Measurements from ENCODE around the gene PLXDC2.

PLXDC2 gene

GRCh38 chr10:20158086-20158485 is 341.9 kb downstream of the PLXDC2 start:
- H3K9me3 ChIP-seq (ENCODE audit: control insufficient read depth, insufficient read depth, low read depth, low read length): no peaks in the 10 kb centered on the region
- POLR2A ChIA-PET: no interaction called here
- no peaks in the 10 kb centered on the region for H3K36me3 ChIP-seq (ENCODE audit: control insufficient read depth in 2 of 2, insufficient read depth in 1 of 2, low read length in 2 of 2)
- no peak overlapping the region for H3K27ac ChIP-seq (ENCODE audit: extremely low read depth, low read depth, low read length)
- TF ChIP-seq AEBP2 (tag by site-specific recombination; IDR thresholded peaks at IDR 0.05; ENCODE audit: borderline replicate concordance) (no peak), ZBTB20 (tag by site-specific recombination; IDR thresholded peaks at IDR 0.05) (no peak), ZNF423 (tag by site-specific recombination; IDR thresholded peaks at IDR 0.05) (no peak)
- H3K4me3 ChIP-seq (ENCODE audit: low read depth, low read length): no peak overlapping the region
- CTCF ChIA-PET: no interaction called here
- no peaks in the 10 kb centered on the region for H3K4me1 ChIP-seq (ENCODE audit: control insufficient read depth, insufficient read depth, low read length)

- H3K9me3 ChIP-seq (ENCODE audit: control insufficient read depth, insufficient read depth, low read depth, low read length): no peaks in the 10 kb centered on the region
- H3K27ac ChIP-seq (ENCODE audit: extremely low read depth, low read depth, low read length): no peak overlapping the region
- POLR2A ChIA-PET: no interaction called here
- no peaks in the 10 kb centered on the region for H3K36me3 ChIP-seq (ENCODE audit: control insufficient read depth in 2 of 2, insufficient read depth in 1 of 2, low read length in 2 of 2)
- H3K4me1 ChIP-seq (ENCODE audit: control insufficient read depth, insufficient read depth, low read length): no peaks in the 10 kb centered on the region
- H3K4me3 ChIP-seq (ENCODE audit: low read depth, low read length): no peak overlapping the region
- peak; percentile 67 for TF ChIP-seq ZNF366 (tag by site-specific recombination; conservative IDR thresholded peaks at IDR 0.05)
- TF ChIP-seq, protein P1, sequence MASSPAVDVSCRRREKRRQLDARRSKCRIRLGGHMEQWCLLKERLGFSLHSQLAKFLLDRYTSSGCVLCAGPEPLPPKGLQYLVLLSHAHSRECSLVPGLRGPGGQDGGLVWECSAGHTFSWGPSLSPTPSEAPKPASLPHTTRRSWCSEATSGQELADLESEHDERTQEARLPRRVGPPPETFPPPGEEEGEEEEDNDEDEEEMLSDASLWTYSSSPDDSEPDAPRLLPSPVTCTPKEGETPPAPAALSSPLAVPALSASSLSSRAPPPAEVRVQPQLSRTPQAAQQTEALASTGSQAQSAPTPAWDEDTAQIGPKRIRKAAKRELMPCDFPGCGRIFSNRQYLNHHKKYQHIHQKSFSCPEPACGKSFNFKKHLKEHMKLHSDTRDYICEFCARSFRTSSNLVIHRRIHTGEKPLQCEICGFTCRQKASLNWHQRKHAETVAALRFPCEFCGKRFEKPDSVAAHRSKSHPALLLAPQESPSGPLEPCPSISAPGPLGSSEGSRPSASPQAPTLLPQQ (tag by site-specific recombination; IDR thresholded peaks at IDR 0.05): no peak
- CTCF ChIA-PET: no interaction called here
Measured at GRCh38 chr10:20162123-20162522, 345.9 kb downstream of the PLXDC2 start.

DNA sequence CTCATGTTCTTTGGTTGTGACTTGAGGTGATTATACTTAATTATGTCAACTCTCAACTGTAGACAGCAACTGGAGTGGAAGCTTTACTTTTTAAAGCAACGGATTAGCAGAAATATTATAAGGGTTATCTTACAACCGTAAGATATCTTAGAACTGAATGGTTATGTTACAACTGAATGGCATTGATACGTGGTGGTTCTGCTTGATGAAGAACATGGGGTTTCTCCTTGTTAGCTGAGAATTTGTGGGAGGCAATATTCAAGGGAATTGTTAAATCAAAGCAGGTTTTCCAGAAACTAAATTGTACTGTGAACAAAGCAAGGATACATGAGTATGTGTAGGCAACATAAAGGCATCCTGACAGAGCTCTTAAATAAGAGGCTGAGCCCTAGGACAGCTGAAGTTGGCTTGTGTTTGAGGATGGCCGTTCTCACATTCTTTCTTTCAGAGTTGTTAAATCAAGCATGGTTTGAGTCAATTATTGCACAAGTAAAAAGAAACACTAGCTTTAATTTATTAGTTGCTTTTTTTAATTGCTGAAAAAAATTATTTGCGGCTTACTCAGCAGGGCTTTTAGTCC is 350.0 kb downstream of the PLXDC2 start:
- Histone ChIP-seq H3K4me3 (ENCODE audit: low read depth, low read length) (no peak overlapping the region), H3K4me1 (ENCODE audit: control insufficient read depth, insufficient read depth, low read length) (no peaks in the 10 kb centered on the region), H3K27ac (ENCODE audit: extremely low read depth, low read depth, low read length) (no peak overlapping the region), H3K36me3 (ENCODE audit: control insufficient read depth in 2 of 2, insufficient read depth in 1 of 2, low read length in 2 of 2) (no peaks in the 10 kb centered on the region), H3K9me3 (ENCODE audit: control insufficient read depth, insufficient read depth, low read depth, low read length) (no peaks in the 10 kb centered on the region)
- TF ChIP-seq, protein P2, sequence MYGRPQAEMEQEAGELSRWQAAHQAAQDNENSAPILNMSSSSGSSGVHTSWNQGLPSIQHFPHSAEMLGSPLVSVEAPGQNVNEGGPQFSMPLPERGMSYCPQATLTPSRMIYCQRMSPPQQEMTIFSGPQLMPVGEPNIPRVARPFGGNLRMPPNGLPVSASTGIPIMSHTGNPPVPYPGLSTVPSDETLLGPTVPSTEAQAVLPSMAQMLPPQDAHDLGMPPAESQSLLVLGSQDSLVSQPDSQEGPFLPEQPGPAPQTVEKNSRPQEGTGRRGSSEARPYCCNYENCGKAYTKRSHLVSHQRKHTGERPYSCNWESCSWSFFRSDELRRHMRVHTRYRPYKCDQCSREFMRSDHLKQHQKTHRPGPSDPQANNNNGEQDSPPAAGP (tag by site-specific recombination; IDR thresholded peaks at IDR 0.05): no peak
- TF ChIP-seq ZFHX2 (tag by site-specific recombination; conservative IDR thresholded peaks at IDR 0.05) (no peak), ZNF16 (tag by site-specific recombination; IDR thresholded peaks at IDR 0.05; ENCODE audit: low read depth) (no peak), ZNF624 (tag by site-specific recombination; IDR thresholded peaks at IDR 0.05) (no peak), ZNF175 (tag by site-specific recombination; IDR thresholded peaks at IDR 0.05) (no peak), ZNF664 (tag by site-specific recombination; IDR thresholded peaks at IDR 0.05) (no peak), ZBTB8A (tag by site-specific recombination; IDR thresholded peaks at IDR 0.05) (no peak)
- POLR2A ChIA-PET: no interaction called here
- CTCF ChIA-PET: no interaction called here

GRCh38 chr10:20170661-20171060 is 354.4 kb downstream of the PLXDC2 start:
- no peak for TF ChIP-seq ZNF2 (tag by site-specific recombination; IDR thresholded peaks at IDR 0.05)
- no peak for TF ChIP-seq HOXD13 (CRISPR knock-in tag; IDR thresholded peaks at IDR 0.05; ENCODE audit: borderline replicate concordance)
- TF ChIP-seq ZNF324 (tag by site-specific recombination; IDR thresholded peaks at IDR 0.05): no peak
- no peak for TF ChIP-seq ZNF664 (tag by site-specific recombination; IDR thresholded peaks at IDR 0.05)
- TF ChIP-seq, protein P3, sequence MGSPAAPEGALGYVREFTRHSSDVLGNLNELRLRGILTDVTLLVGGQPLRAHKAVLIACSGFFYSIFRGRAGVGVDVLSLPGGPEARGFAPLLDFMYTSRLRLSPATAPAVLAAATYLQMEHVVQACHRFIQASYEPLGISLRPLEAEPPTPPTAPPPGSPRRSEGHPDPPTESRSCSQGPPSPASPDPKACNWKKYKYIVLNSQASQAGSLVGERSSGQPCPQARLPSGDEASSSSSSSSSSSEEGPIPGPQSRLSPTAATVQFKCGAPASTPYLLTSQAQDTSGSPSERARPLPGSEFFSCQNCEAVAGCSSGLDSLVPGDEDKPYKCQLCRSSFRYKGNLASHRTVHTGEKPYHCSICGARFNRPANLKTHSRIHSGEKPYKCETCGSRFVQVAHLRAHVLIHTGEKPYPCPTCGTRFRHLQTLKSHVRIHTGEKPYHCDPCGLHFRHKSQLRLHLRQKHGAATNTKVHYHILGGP (tag by site-specific recombination; IDR thresholded peaks at IDR 0.05): no peak
- TF ChIP-seq, protein P4, sequence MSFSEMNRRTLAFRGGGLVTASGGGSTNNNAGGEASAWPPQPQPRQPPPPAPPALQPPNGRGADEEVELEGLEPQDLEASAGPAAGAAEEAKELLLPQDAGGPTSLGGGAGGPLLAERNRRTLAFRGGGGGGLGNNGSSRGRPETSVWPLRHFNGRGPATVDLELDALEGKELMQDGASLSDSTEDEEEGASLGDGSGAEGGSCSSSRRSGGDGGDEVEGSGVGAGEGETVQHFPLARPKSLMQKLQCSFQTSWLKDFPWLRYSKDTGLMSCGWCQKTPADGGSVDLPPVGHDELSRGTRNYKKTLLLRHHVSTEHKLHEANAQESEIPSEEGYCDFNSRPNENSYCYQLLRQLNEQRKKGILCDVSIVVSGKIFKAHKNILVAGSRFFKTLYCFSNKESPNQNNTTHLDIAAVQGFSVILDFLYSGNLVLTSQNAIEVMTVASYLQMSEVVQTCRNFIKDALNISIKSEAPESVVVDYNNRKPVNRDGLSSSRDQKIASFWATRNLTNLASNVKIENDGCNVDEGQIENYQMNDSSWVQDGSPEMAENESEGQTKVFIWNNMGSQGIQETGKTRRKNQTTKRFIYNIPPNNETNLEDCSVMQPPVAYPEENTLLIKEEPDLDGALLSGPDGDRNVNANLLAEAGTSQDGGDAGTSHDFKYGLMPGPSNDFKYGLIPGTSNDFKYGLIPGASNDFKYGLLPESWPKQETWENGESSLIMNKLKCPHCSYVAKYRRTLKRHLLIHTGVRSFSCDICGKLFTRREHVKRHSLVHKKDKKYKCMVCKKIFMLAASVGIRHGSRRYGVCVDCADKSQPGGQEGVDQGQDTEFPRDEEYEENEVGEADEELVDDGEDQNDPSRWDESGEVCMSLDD (tag by site-specific recombination; IDR thresholded peaks at IDR 0.05): no peak
- no peak for TF ChIP-seq ZNF558 (tag by site-specific recombination; IDR thresholded peaks at IDR 0.05)
- no peak for TF ChIP-seq ZNF529 (tag by site-specific recombination; IDR thresholded peaks at IDR 0.05; ENCODE audit: insufficient replicate concordance)
- ChIA-PET POLR2A (no interaction called here), CTCF (interaction anchor here (0.7 kb wide), 1 partner anchor 9 kb away, joined by 4 read pairs; no protein-coding TSS in a partner anchor)
- no peak overlapping the region for H3K27ac ChIP-seq (ENCODE audit: extremely low read depth, low read depth, low read length)
- H3K4me3 ChIP-seq (ENCODE audit: low read depth, low read length): no peak overlapping the region
- no peaks in the 10 kb centered on the region for H3K36me3 ChIP-seq (ENCODE audit: control insufficient read depth in 2 of 2, insufficient read depth in 1 of 2, low read length in 2 of 2)
- no peaks in the 10 kb centered on the region for H3K9me3 ChIP-seq (ENCODE audit: control insufficient read depth, insufficient read depth, low read depth, low read length)
- H3K4me1 ChIP-seq (ENCODE audit: control insufficient read depth, insufficient read depth, low read length): no peaks in the 10 kb centered on the region
